PFSK-1 (cell line): ENCODE data around the gene PLIN5.

Experiments
- POLR2AphosphoS5 ChIP-seq: IDR thresholded peaks from 2 replicates; pipeline ENCODE4 v1.6.1; 2012; ENCODE audit warnings: low read depth, mild to moderate bottlenecking, control low read depth, low read length, moderate library complexity
- TF ChIP-seq, protein P1 (sequence below), 2 experiments: IDR thresholded peaks; 2 replicates each; pipeline versions ENCODE4 v1.6.1 to v1.8.0; 2011 to 2012; ENCODE audit warnings: low read depth in 2 of 2, low read length in 2 of 2, control low read depth in 1 of 2, inconsistent platforms in 1 of 2, mild to moderate bottlenecking in 1 of 2, moderate library complexity in 1 of 2; ENCODE audit not compliant: insufficient read depth in 1 of 2

DNA sequence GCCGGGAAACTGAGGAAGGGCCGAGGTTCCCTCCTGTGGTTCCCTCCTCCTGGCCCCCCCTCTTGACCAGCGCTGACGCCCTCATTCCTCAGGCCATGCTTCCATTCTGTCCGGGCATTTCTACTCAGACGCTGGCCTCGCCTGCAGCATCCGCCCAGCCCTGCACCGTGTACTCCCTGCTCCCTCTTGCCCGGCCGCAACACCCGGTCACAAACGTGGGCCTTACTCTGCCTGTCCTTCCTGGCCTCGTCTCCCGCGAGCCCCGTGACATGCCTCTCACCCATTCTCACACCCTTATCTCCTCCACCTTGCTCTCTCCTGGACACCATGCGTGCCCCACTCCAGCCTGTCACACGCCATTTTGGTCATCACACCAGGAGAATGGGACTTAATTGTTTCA, 51.6 kb downstream of the PLIN5 start:
- no peak for TF ChIP-seq POLR2AphosphoS5
- TF ChIP-seq, protein P1, sequence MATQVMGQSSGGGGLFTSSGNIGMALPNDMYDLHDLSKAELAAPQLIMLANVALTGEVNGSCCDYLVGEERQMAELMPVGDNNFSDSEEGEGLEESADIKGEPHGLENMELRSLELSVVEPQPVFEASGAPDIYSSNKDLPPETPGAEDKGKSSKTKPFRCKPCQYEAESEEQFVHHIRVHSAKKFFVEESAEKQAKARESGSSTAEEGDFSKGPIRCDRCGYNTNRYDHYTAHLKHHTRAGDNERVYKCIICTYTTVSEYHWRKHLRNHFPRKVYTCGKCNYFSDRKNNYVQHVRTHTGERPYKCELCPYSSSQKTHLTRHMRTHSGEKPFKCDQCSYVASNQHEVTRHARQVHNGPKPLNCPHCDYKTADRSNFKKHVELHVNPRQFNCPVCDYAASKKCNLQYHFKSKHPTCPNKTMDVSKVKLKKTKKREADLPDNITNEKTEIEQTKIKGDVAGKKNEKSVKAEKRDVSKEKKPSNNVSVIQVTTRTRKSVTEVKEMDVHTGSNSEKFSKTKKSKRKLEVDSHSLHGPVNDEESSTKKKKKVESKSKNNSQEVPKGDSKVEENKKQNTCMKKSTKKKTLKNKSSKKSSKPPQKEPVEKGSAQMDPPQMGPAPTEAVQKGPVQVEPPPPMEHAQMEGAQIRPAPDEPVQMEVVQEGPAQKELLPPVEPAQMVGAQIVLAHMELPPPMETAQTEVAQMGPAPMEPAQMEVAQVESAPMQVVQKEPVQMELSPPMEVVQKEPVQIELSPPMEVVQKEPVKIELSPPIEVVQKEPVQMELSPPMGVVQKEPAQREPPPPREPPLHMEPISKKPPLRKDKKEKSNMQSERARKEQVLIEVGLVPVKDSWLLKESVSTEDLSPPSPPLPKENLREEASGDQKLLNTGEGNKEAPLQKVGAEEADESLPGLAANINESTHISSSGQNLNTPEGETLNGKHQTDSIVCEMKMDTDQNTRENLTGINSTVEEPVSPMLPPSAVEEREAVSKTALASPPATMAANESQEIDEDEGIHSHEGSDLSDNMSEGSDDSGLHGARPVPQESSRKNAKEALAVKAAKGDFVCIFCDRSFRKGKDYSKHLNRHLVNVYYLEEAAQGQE (IDR thresholded peaks at IDR 0.05; ENCODE audit: insufficient read depth in 1 of 2, low read depth in 2 of 2, low read length in 2 of 2) = no peak
